HG02938 (cell line): ENCODE results near the gene PRR5.

Experiments
- ATAC-seq: cut with Tn5 transposase; IDR thresholded peaks from one replicate; pipeline ENCODE4 v1.9.1; 2021; ENCODE audit warnings: mild to moderate bottlenecking, moderate library complexity; ENCODE audit not compliant: unreplicated experiment

The PRR5 gene

GRCh38 chr22:44782363-44782963, 80.5 kb downstream of the PRR5 start:
- ATAC-seq: no peak

DNA sequence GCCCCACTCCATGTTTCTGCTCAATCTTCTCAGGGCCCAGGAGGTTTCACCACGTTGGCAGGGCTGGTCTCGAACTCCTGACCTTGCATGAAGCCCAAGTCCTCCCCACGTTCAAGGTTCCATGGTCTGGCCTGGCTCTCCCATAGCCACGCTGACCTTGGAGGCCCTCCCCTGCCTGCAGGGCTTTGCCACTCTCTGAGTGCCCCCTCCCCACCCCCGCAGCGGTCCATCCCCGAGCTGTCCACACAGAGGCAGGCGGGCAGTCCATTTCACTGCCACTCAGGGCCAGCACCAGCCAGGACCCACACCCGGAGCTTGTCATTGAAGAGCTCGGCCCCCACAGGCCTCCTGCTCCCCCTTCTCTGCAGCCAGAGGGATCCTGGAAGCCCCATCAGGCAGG, 81.1 kb downstream of the PRR5 start:
- ATAC-seq: no peak

GRCh38 chr22:44783581-44783980, 81.6 kb downstream of the PRR5 start:
- no peak for ATAC-seq

DNA sequence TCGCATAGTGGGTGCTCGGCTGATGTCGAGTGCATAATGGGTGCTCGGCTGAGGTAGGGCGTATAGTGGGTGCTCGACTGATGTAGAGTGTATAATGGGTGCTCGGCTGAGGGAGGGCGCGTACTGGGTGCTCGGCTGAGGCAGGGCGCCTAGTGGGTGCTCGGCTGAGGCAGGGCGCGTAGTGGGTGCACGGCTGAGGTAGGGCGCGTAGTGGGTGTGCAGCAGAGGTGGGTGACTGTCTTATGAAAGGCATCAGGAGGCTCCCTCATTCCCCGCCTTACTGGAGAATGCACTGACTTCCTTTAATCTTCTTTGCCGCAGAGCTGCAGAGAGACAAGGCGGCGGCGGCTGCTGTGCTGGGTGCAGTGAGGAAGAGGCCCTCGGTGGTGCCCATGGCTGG, 84.1 kb downstream of the PRR5 start:
- no peak for ATAC-seq

- no peak for ATAC-seq
These were observed 84.6 kb downstream of the PRR5 start for GRCh38 chr22:44786610-44787009.
